ENCODE measurements around the gene MAD2L2.

MAD2L2 gene

GRCh38 chr1:11629184-11630016, 51.5 kb downstream of the MAD2L2 start:
- DNase-seq (ENCODE audit: low read depth), result no peak

- no peak for DNase-seq (ENCODE audit: low read depth)
Measured at GRCh38 chr1:11628767-11629166, 52.2 kb downstream of the MAD2L2 start.

- no peak for DNase-seq (ENCODE audit: low read depth)
Measured at GRCh38 chr1:11626551-11626950, 54.4 kb downstream of the MAD2L2 start.
